NCI-H2029 treated with DMSO at 0.1 percent for 48 hours (cell line): ENCODE results near the gene CHST10.
"Not testable (repeated sequence)": the region's sequence is repeated elsewhere in the genome, so short reads cannot be mapped to it uniquely, and the experiment has no call there.

Experiments used
- DNase-seq: peaks from one replicate; lab custom pipeline; 2025; lab: John Stamatoyannopoulos, UW

CHST10 gene

GRCh38 chr2:100416935-100417710 lies at the start of gene CHST10:
CHST10 (minus strand) TSS chr2:100417668; CDS start chr2:100406675, 10,993 bp downstream.
- DNase-seq = no peak

GRCh38 chr2:100460904-100461530 lies 43.5 kb upstream of the CHST10 start:
- no peak for DNase-seq

- not testable (repeated sequence) for DNase-seq
These were observed 38.9 kb upstream of the CHST10 start for GRCh38 chr2:100456357-100456756.

- no peak for DNase-seq
These were observed 36.4 kb upstream of the CHST10 start for GRCh38 chr2:100453853-100454252.

DNA sequence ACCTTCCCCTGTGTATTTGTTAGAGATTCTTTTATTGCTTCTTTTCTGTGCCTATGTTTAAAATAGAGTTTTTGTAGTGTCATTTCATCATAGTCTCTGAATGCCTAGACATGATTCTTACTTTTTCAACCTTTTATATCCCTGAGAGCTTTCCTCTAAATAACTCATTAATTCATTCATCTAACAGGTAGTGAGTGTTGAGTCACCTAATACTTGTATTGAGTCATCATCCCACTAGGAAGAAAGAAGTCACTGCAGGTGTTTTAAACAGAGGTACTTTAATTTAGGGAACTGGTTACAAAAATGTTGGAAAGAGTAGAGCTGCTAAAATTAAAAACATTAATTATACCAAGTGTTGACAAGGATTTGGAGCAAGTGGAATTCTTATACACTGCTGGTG lies 34.3 kb upstream of the CHST10 start:
- no peak for DNase-seq

DNA sequence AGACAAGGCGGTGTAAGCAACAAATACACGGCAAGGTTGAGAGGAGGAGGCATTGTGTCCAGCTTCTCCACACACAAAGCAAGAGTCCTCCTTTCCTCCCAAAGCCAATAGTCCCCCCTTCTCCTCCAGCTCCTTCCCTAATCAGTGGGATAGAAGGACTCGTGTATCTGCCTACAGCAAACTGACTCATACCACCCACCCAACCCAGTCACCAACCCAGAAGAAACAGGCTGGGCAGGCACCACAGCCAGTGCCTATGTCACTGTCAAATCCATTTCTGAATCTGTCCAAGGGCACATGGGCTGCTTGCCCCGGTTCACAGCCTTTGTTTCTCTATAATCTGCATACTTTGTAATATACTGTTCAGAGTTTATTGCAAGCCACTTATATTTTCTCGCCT lies 33.6 kb upstream of the CHST10 start:
- DNase-seq = no peak

GRCh38 chr2:100446696-100447095 lies 29.2 kb upstream of the CHST10 start:
- no peak for DNase-seq

- no peak for DNase-seq
These were observed 20.3 kb upstream of the CHST10 start for GRCh38 chr2:100437751-100438150.

DNA sequence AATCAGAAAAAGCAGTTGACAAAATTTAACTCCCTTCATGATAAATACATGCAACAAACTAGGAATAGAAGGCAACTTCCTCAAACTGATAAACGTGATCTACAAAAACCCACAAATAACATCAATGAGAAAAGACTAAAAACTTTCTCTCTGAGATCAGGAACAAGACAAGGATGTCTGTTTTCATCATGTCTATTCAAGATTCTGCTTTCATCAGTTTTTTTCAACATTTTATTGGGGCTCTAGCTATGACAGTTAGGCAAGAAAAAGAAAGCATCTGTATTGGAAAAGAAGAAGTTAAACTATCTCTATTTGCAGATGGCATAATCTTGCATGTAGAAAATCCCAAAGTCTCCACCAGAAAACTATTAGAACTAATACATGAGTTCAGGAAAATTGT lies 12.3 kb upstream of the CHST10 start:
- DNase-seq = no peak

GRCh38 chr2:100427627-100428258 lies 10.3 kb upstream of the CHST10 start:
- DNase-seq = peak; percentile 39

GRCh38 chr2:100427111-100427510 lies 9.6 kb upstream of the CHST10 start:
- no peak for DNase-seq

DNA sequence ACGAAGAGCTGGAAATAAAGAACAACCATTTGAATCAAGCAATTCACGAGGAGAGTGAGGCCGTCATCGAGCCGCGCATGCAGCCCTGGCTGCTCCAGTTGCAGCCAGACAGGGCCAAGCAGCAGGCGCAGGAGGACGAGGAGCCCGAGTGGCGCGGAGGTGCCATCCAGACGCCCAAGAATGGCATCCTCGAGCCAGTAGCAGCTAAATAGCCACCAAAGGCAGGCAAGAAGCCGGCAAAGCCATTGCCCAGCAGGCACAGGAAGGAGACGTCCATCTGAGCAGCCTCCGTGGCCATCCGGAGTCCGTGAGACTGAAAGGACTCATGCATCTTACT lies 8.9 kb upstream of the CHST10 start:
- DNase-seq = no peak

- no peak for DNase-seq
These were observed 8.3 kb upstream of the CHST10 start for GRCh38 chr2:100425573-100426383.

- DNase-seq = no peak
These were observed 7.6 kb upstream of the CHST10 start for GRCh38 chr2:100425107-100425506.

GRCh38 chr2:100424277-100424875 lies 6.9 kb upstream of the CHST10 start:
- no peak for DNase-seq

DNA sequence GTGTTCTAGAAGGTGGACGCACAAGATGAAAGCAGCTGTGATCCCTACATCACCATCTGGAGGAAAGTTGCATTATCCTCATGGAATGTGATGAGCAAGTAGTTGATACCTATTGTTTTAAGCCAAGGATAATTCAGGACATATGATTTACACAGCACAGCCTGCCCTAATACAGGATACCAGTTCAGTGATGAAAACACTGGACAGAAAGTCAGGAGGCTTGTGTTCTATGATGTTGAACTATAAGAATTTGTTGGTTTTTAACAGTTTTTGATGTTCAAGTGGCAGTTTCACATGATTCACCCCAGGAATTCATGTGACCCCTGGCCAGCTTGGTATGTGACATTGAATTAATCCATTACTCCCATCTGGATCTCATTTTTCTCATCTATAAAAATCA lies 6.2 kb upstream of the CHST10 start:
- no peak for DNase-seq

DNA sequence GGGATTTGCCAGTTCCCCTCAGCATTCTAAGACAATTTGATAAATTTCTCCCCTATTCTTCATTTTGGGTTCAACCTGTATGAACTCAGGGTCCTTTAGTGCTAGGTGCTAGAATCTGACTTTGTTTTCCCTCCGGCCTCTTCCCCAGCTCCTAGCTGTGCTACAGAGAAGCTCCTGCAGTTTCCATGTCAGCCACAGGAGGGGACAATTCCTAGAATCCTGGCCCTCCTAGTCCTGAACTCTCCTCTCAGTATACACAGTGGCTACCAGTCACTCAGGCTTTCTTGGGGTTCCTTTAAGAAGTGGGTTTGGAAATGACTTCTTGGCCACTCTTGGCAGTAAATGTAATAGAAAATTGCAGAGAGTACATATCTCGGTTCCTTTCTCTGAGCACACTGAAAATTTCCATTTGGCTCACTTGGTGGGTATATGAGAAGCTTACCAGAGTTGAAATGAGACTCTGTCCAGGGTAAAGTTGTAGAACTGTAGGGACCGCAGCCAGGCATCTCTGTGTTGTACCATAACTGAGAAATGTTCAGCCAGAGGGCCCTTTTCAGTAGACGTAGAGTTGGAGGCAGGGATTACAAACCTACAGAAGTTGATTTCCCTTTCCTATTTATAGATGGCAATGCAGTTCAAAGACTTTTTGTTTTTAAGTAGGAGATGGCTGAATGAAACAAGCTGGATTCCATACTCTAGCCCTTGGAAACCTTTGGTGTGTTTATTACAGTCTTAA lies 5.0 kb upstream of the CHST10 start:
- DNase-seq = no peak

- no peak for DNase-seq
These were observed 2.4 kb upstream of the CHST10 start for GRCh38 chr2:100419915-100420314.

- no peak for DNase-seq
These were observed 1.0 kb upstream of the CHST10 start for GRCh38 chr2:100418406-100418962.

DNA sequence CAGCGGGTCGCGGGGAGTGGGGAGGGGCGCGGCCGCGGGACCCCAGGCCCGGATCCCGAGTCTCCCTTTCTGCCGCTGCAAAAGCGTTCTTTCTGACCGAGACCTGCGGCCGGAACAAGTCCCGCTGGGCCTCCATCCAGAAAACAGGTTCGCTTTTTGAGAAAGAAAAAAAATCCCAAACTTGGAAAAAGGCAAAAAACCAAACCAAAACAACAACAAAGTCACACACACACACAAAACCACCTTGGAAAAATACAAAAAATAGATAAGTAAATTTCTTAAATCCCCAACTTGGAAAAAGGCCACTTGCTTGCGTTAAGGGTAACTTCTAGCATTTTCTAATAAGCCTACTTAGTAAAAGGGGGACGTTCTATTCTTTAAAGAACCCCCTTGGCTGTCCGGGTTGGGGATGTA lies 250 bp upstream of the CHST10 start:
- DNase-seq = no peak

- DNase-seq = no peak
These were observed 1.0 kb downstream of the CHST10 start for GRCh38 chr2:100416397-100416934.
